ENCODE results near the gene GDPD3.

DNA sequence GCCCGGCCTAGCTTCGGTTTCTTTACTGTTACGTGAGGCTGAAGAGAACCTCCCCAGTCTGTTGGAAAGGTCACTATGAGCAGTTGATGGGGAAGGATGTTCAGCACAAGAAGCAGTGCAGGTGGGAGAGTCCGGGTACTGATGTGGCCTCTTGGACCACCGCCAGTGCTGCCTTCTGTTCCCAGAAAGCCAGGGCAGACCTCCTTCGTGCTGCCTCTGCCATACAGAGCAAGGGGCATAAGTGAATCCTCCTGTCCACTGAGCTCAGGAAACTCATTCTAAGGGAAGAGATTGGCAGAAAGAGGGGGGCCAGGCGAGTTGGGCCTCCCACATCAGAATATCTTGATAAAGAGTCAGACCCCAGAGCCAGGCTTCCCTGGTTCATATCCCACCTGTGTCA, 33.9 kb downstream of the GDPD3 start:
- TF ChIP-seq CREB1 (CRISPR knock-in tag; IDR thresholded peaks at IDR 0.05; ENCODE audit: low read depth) (no peak), EZH2 (IDR thresholded peaks at IDR 0.05; ENCODE audit: low read depth, unreplicated experiment) (no peak), EZH2phosphoT487 (IDR thresholded peaks at IDR 0.05; ENCODE audit: unreplicated experiment) (no peak), ZNF331 (CRISPR knock-in tag; IDR thresholded peaks at IDR 0.05; ENCODE audit: low read depth) (no peak)
